ENCODE data around the gene PDE8A.
"Not testable (repeated sequence)": the region's sequence is repeated elsewhere in the genome, so short reads cannot be mapped to it uniquely, and the experiment has no call there.

PDE8A gene

DNA sequence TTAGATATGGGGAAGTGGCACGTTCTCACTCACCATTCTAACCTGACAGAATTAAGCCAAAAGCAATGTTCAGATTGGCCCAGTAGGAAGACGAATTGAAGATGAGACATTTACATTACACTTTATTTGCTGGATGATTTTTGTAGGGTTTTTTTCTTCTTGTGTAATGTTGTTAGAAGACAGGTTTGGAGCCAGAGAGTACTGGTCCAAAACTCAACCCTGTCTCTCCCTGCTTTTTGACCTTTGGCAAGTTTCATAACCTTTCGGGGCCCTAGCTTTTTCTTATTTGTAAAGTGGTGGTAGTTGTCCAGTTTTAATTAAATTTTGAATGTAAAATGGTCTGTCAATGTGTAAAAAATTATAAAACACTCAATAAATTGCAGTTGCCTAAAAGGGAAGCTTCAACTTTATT is 29.5 kb downstream of the PDE8A start:
- DNase-seq (ENCODE audit: low read depth): no peak

DNA sequence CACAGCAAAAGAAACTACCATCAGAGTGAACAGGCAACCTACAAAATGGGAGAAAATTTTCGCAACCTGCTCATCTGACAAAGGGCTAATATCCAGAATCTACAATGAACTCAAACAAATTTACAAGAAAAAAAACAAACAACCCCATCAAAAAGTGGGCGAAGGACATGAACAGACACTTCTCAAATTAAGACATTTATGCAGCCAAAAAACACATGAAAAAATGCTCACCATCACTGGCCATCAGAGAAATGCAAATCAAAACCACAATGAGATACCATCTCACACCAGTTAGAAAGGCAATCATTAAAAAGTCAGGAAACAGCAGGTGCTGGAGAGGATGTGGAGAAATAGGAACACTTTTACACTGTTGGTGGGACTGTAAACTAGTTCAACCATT is 30.1 kb downstream of the PDE8A start:
- not testable (repeated sequence) for DNase-seq (ENCODE audit: low read depth)

DNA sequence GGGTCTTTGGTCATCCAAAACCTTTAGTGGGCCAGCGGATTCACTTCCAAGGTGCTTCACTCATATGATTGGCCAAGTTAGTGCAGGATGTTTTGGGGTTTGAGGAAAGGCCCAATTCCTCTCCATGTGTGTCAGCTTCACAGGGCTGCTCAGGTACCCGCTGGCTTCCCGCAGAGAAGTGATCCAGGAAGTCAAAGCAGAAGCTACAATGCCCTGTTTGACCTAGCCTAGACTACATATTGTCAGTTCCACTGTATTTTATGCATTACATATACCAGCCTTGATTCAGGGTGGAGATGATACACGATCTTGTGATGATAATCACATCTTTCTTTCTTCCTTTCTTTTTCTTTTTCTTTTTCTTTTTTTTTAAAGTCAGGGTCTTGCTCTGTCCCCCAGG is 32.1 kb downstream of the PDE8A start:
- no peak for DNase-seq (ENCODE audit: low read depth)

DNA sequence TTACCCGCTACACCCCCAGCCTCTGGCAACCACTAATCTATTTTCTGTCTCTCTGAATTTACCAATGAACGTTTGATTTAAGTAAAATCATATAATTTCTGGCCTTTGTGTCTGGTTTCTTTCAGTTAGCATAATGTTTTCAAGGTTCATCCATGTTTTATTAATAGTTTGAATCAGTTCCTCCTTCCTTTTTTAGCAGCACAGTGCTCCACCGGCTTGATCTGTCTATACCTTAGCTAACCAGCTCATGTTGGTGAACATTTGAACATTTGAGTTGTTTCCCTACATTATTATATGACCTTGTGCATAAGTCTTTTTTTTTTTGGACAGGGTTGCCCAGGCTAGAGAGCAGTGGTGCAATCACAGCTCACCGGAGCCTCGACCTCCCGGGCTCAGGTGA is 33.3 kb downstream of the PDE8A start:
- DNase-seq (ENCODE audit: low read depth): no peak

DNA sequence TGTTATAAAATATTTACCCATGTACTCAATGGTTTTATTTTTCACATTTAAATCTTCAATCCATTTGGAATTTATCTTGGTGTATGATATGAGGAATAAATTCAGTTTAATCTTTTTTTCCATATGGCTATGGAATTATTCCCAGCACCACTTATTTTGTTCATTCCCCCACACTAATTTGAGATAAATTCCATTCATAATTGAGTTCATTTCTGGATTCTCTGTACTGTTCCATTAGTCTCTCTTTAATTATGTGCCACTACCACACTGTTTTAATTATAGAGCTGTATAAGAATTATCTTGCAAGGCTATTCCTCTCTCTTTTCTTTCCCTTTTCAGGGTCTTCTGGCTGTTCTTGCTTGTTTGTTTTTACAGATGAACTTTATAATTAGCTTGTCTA is 34.6 kb downstream of the PDE8A start:
- DNase-seq (ENCODE audit: low read depth): no peak

DNA sequence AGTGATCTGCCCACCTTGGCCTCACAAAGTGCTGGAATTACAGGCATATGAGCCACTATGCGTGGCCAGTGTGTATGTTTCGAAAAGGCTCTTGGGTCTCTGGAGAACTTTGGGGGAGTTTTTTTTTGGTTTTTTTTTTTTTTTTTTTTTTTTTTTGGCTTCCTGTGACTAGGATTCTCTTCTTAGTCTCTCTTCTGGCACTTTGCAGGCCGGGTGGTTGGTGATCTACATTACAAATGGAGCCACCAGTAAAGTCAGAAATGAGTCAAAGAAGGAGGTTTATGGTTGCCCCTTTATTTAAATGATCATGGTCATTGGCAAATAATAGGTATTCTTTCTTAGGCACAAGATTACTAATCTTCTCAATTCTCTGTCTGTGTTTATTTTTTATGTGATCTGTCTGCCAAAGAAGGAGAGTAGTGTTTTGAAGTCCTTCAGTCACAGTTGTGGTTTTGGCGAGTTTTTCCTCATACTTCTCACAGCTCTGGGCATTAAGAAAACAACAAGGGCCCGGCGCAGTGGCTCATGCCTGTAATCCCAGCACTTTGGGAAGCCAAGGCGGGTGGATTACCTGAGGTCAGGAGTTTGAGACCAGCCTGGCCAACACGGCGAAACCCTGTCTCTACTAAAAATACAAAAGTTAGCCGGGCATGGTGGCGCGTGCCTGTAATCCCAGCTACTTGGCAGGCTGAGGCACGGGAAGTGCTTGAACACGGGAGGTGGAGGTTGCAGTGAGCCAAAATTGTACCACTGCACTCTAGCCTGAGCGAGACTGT is 38.3 kb downstream of the PDE8A start:
- DNase-seq (ENCODE audit: low read depth): no peak

DNA sequence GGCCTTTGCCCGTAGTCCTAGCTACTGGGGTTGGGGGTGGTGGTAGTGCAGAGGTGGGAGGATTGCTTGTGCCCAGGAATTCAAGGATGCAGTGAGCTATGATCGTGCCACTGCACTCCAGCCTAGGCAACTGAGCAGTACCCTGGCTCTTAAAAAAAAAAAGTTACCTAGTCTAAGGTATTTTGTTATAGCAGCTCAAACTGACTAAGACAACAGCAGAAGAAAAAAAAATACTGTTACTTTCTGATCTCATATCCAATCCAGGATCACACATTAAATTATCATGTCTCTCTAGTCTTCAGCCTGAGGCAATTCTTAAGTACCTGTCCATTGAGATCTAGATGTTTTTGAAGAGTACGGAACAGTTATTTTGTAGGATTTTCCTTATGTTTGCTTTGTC is 39.8 kb downstream of the PDE8A start:
- no peak for DNase-seq (ENCODE audit: low read depth)

DNA sequence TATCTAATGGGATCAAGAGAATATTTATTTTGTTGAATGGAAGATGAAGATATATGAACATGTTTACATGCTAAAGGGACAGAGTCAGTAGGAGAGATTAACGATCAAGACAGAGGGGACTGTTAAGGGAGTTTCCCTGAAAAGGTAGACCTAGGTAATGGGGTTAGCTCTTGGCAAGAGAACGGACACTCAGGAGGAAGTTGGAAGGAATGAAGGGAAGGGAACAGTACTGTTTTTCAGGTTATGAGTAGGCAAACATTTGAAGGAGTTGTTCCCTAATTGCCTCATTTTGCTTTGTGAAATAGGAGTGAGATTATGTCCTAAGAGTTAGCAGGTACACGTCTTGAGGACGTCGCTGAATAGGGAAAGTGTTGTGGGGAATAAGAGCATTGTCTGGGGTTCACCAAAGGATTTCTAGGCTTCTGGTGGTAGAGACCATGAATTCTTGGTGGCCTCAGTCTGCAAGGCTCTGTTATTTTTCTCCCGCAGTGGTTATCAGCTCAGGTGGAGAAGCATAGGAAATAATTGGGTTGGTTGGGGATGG is 41.3 kb downstream of the PDE8A start:
- no peak for DNase-seq (ENCODE audit: low read depth)

DNA sequence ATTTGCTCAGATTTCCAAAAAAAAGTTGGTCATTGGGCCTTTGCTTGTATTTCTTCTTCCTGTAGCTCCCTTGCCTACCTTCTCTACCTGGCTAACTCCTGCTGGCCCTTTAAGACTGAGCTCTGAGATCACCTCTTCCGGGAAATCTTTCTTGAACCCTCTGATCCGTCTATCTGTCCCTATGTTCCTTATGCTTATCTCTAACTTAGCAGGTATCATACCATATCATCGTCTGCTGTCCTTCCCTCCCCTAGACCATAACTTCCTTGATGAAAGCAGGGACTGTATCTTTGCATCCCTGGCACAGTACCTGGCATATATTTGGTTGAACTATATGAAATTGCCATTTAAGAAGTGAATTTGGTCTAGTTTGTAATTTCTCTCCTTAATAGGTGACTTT is 42.3 kb downstream of the PDE8A start:
- DNase-seq (ENCODE audit: low read depth): no peak

DNA sequence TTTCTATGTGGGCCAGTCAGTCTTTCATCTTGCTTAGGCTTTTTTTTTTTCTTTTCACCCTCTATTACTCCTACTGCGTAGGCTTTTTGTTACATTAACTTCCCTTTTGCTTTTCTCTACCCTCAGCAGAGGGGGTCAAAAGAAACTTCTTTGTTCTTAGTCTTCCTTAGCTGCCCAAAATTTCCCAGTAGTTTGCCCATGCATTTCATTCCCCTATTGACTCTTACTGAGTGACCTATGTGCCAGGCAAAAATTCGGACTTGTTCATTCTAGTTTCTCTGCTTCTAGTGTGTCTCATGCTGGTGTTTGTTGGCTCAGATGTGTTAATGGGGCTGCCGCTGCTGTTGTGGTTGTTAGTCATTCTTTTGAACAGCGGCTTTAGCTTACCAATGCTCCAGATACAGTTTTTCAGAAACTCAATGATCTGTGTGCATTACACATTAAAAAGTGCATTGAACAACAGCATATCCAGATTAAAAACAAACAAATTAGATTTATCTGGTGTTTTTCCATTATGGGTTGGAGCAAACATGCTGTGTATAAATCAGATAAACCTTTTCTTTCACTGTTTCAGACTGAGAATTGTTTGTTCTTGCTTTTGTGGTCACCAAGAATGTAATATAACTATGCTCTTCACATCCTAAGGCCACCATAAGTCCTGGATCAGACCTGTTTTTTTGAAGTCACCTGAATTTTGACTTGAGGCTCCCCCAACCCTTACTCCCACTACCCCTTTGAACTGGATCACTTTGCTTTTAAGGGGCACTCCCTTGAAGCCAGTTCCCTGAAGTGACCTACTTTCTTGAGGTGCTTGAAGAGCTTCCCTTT is 43.1 kb downstream of the PDE8A start:
- DNase-seq (ENCODE audit: low read depth): no peak

DNA sequence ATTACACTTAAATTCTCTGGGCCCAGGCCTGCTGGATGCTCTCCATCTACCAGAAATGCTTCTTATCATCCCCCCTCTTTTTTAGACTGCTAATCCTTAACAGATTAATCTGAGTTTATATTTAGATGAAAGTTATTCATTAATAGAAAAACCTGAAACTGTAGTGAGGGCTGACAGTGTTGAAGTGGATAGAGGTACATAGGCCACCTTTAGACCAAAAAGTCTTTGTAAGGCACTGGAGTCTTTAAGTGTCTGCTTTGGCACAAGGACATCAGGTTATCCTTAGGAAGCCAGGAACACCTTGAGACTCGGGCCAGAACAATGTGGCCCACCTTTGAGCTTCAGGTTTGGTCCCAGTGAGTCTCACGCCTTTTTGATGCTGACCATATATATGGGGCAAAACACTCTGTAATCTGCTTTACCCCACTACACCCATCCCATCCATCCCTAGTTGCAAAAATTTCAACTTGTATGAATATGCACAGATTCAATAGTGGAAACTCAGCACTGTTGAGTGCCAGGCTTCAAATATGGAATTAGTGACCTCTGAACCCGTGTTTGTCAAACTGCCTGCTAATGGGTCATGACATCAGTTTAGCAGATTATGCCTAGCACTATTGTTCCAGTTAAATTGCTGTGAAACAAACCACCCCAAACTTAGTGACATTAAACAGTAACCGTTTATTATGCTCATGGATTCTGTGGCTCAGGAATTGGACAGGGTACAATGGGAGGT is 44.0 kb downstream of the PDE8A start:
- DNase-seq (ENCODE audit: low read depth): no peak

DNA sequence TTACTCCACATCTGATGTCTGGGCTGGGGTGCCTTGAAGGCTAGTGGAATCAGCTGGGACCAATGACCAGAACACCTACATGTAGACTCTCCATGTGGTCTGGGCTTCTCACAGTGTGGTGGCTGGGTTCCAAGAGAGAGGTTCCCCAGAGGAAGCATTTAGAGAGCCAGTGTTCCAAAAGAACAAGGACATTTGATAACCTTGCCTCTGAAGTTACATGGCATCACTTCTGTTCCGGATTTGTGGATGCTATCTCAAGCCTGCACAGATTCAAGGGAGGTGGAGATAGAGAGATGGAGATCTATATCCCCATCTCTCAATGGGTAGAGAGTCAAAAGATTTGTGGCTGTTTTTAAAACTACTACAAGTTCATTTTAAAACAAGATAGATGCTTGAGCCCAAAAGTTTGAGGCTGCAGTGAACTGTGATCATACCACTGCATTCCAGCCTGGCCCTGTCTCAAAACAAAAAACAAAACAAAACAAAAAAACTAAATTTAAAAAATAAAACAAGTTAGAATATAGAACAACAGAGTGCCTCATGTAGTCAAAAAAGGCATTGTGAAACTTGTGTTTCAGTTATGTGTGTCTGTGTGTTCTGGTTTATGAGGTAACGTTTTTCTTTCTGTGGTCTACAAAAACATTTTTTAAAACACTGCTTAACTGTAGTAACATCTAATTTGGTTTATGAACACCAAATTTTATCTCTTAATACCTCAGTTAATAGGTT is 44.8 kb downstream of the PDE8A start:
- DNase-seq (ENCODE audit: low read depth): no peak

DNA sequence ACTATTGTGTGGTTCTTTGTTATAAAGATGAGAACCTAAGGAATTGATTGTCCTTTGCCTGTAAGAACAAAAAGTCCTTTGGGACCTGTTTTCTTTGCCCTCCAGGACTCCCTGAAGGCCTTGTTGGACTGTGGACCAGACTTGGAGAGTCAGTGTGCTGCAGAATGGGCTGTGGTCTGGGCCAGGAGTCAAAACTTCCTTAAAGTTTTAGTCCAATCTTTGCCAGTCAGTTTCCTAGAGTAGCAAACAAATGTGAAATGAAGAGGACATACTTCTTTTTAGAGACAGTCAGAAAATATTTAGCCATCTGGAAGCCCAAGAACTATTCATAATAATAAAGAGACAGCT is 45.4 kb downstream of the PDE8A start:
- DNase-seq (ENCODE audit: low read depth): no peak

DNA sequence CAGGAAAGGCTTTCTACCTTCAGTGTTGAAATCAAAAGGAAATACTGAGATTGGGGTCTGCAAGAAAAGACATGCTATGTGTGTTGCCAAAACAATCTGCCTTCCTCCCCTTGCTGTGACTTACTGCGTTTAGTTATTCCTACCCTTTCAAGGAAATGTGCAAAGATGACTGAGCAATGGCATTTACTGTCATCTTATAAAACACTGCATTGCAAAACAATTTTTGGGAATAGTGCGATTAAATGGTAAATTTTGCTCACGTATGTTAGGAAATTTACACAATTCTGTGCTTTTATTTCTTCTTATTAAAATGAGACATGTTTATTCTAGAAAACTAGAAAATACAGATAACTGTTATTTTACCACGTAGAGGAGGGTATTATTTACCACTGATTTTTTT is 45.8 kb downstream of the PDE8A start:
- no peak for DNase-seq (ENCODE audit: low read depth)

DNA sequence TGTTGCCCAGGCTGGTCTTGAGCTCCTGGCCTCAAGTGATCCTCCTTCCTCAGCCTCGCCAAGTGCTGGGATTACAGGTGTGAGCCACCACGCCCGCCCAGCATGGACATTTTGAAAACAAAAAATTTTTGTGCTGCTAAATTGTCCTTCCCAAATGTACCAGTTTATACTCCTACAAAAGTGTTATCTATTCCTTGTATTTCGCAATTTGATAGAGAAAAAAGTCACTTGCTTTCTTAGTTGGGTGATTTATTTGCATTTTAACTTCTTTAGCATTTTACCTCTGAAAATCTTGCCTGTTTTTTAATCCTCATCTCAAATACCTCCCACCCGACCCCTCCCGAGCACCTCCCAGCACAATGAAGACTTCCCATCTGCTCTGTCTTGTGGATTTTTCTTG is 46.8 kb downstream of the PDE8A start:
- DNase-seq (ENCODE audit: low read depth): no peak

DNA sequence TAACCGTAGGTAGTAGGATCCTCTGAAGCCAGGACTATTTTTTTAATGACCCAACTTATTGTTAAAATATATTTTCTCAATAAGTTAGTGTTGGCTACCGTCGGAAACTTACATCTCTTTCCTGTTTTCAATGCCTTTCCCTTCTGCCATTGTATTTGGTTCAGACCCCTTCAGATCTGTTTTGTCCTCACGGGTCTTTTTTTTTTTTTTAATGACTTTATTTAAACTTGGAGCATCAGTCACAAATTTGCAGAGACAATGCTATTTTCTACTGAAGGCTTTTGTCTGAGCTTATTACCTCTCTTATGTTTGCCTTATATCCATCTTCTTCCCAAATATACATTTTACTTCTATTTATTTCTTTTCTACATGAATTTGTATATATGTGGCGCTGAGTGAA is 47.6 kb downstream of the PDE8A start:
- DNase-seq (ENCODE audit: low read depth): no peak

DNA sequence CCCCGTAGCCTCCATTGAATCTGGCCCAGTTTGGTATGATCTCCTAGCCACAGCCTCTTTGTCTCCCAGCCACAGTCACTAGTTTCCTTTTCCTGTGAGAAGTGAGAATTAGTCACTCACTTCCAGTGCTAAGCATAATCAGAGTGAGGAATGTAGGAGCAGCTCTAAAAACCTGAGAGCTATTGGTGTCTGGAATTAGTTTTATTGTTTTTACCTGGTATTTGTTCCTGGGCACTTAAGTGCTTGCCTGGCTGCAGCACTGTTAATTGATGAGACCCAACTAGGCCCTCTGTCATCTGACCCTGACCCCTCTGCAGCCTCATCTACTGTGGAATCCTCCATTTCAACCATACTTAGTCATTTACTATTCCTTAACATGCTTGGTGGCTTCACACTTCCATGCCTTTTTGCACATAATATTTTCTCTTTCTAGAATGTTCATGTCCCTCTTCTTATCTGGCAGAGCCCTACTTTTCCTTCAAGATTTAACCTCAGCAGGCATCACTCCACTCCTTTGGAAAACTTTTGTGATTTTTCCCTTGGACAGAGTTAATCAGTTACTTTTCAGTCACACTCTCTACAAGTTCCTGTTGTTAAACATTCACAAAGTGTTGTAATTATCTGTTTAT is 48.8 kb downstream of the PDE8A start:
- DNase-seq (ENCODE audit: low read depth): no peak

DNA sequence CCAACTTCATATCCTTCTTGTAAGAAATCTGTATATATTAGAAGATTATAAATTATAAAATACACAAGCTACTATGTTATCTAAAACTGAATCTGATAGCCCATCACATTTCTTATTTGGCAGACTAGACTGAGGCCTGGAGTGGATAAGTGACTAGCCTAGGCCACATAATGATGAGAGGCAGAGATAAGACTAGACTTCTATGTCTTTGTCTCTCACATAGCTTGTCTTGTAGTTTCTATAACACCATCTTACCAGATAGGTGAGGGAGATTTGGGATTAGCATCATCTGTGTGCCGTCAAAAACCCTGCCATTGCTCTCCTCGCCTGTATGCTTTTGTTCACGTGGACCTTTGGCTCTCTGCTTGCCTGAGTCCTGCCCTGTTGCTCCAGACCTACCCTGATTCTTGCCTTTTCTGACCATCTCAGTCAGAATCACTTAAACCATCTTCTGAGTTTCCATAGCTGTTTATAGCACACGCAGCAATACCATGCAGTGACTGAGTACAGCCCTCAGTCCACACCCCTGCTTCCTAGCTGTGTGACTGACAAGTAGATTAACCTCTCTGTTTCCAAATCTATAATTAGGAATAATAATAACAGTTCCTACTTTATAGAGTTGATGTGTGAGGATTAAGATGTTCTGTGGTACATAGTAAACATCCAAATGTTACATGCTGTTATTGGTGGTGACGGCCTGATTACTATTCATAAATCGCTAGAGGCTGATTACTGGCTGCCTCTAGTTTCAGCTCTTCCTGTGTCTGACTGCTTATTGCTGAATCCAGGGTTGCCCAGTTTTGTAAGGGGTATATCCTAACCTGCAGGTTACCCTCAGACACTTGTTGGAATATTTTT is 49.7 kb downstream of the PDE8A start:
- no peak for DNase-seq (ENCODE audit: low read depth)

DNA sequence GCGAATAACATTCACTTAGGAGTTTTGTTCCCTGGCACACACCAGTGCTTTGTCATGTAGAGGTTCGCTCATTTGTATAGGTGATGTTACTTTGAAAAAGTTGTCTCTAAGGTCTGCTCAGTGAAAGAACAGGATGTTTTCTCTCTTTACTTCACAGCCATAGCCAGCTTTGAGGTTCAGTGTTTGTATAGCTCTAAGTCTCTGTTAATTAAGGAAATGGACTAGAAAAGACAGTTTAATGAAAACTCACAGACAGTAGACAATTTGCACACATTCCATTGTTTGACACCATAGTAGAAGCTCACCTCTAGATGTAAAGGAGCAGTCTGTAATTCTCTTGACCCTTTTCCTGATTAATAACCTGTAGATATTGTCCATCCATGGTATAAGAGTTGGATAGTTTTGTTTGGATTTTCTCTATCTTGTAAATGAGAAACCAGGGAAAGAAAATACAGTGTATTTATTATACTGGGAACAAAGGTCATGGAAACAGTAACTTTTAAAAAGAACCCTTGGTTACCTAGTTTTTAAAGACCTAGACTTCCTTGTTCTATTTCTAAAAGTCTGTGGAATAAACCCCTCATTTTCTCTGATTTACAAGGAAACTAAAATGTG is 50.4 kb downstream of the PDE8A start:
- DNase-seq (ENCODE audit: low read depth): no peak

DNA sequence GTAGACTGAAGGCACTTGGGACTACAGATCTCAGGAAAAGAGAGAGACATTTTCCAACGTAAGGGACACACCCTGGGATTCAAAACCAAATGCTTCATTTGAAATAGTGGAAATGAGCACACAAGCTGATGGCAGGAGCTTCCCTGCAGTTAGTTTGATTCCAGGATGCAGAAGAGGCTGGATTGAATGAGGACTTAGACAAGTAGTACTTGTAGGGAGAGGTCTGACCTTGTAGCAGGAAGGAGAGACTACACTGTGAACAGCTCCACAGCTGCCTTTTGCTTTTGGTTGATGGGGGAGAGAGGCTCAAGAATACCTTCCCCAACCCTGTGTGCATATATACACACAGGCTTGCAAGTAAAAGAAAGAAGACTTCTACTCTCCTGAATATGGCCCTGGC is 51.5 kb downstream of the PDE8A start:
- DNase-seq (ENCODE audit: low read depth): no peak
